K562 (cell line): Measurements from ENCODE around the gene TUT1. TPM values are rescaled to one million over a fixed set of nuclear protein-coding genes. Genes with fewer than 3 reads are reported as not detected.

ENCODE experiments used
- ATAC-seq: fragments of 200-7000 bp; cut with Tn5 transposase; 3 replicates; pipeline ENCODE4 v1.9.1; 2020; ENCODE audit warnings: moderate library complexity
- BruUV-seq: library from RNA; stranded (reverse); fragments of 400-500 nt; replicated peaks from 2 replicates; lab custom pipeline; 2021; lab: Mats Ljungman, UMichigan
- CTCF ChIA-PET: fragments of 300-600 bp; formaldehyde crosslinking; extraction: SDS; loops from one replicate; lab custom pipeline; 2021; ENCODE audit warnings: low intra/inter-chr PET ratio; lab: Yijun Ruan, JAX
- POLR2A ChIA-PET: fragments of 300-600, 350-650 bp; sonication (Branson Sonifier 250); formaldehyde crosslinking; extraction: SDS; loops from one replicate; lab custom pipeline; 2021; ENCODE audit warnings: antibody characterized with exemption, inconsistent platforms; lab: Yijun Ruan, JAX
- DNase-seq, 4 experiments: peaks; one replicate each; pipeline versions ENCODE4 v3.0.0 to v3.0.0-alpha.2; 2011 to 2018; ENCODE audit warnings: low spot score in 3 of 4, mixed read lengths in 3 of 4; ENCODE audit errors: extremely low read depth in 1 of 4
- FAIRE-seq: peaks from 2 replicates; lab custom pipeline; 2011; peaks lifted over from hg19 to GRCh38; lab: Jason Lieb, UNC
- H2AFZ ChIP-seq: 2 replicates; pipeline ENCODE4 v1.6.0; 2011; ENCODE audit warnings: low read depth, low read length, control low read depth, inconsistent platforms
- H3K27ac ChIP-seq: fragments of 200-600 bp; 3 replicates; pipeline ENCODE4 v1.8.0; 2011; ENCODE audit warnings: low read depth, mild to moderate bottlenecking, control low read depth, inconsistent platforms, low read length, moderate library complexity, mixed read lengths; ENCODE audit errors: extremely low read depth
- H3K27me3 ChIP-seq, 2 experiments: fragments of 300-600 bp in 1 of 2; 2 replicates in 1 of 2; 3 replicates in 1 of 2; pipeline versions ENCODE4 v1.6.0 to v1.8.0; 2011; ENCODE audit warnings: inconsistent platforms in 2 of 2, low read length in 2 of 2, mild to moderate bottlenecking in 1 of 2, mixed read lengths in 1 of 2, moderate library complexity in 1 of 2; ENCODE audit not compliant: control insufficient read depth in 2 of 2, insufficient read depth in 2 of 2
- H3K36me3 ChIP-seq: fragments of 300-600 bp; 3 replicates; pipeline ENCODE4 v1.8.0; 2011; ENCODE audit warnings: mild to moderate bottlenecking, low read length, inconsistent platforms; ENCODE audit not compliant: control insufficient read depth, insufficient read depth
- H3K4me1 ChIP-seq, 2 experiments: fragments of 200-600 bp in 1 of 2; replicated peaks in 1 of 2; 2 replicates in 1 of 2; 3 replicates in 1 of 2; pipeline versions ENCODE4 v1.5.1 to v1.8.0; 2011; ENCODE audit warnings: inconsistent platforms in 2 of 2, low read length in 2 of 2, mild to moderate bottlenecking in 1 of 2, mixed read lengths in 1 of 2, moderate library complexity in 1 of 2; ENCODE audit not compliant: control insufficient read depth in 2 of 2, insufficient read depth in 2 of 2
- H3K4me2 ChIP-seq: 2 replicates; pipeline ENCODE4 v1.6.1; 2011; ENCODE audit warnings: low read length, control low read depth, inconsistent platforms, mixed read lengths; ENCODE audit not compliant: insufficient read depth
- H3K4me3 ChIP-seq: fragments of 200-600 bp; sonication (generic), shearing (Covaris generic); 2 replicates; pipeline ENCODE4 v1.5.1; 2016; ENCODE audit warnings: control low read depth, inconsistent platforms
- H3K79me2 ChIP-seq: fragments of 200-600 bp; 3 replicates; pipeline ENCODE4 v1.8.0; 2011; ENCODE audit warnings: low read length, inconsistent platforms; ENCODE audit not compliant: control insufficient read depth, insufficient read depth
- H3K9ac ChIP-seq, 2 experiments: 2 replicates each; pipeline versions ENCODE4 v1.6.0 to v1.6.1; 2011; ENCODE audit warnings: low read depth in 2 of 2, low read length in 2 of 2, control low read depth in 1 of 2, inconsistent platforms in 1 of 2, mild to moderate bottlenecking in 1 of 2, mixed read lengths in 1 of 2; ENCODE audit not compliant: insufficient read depth in 1 of 2
- H3K9me1 ChIP-seq: one replicate; pipeline ENCODE4 v1.6.0; 2011; ENCODE audit warnings: inconsistent platforms, mild to moderate bottlenecking, low read length, moderate library complexity; ENCODE audit not compliant: control insufficient read depth, insufficient read depth
- H3K9me3 ChIP-seq: replicated peaks from 2 replicates; pipeline ENCODE4 v1.5.1; 2011; ENCODE audit warnings: low read depth, low read length, inconsistent platforms; ENCODE audit not compliant: control insufficient read depth, insufficient read depth
- H4K20me1 ChIP-seq: replicated peaks from 2 replicates; pipeline ENCODE4 v1.6.1; 2011; ENCODE audit warnings: low read length, inconsistent platforms, mixed read lengths; ENCODE audit not compliant: control insufficient read depth, insufficient read depth
- ARNT ChIP-seq, 2 experiments: fragments of 450-650 bp; IDR thresholded peaks; 2 replicates each; pipeline ENCODE4 v1.6.1; 2016; ENCODE audit warnings: mild to moderate bottlenecking in 1 of 2
- ATF1 ChIP-seq, 2 experiments: fragments of 450-650 bp in 1 of 2; IDR thresholded peaks; 2 replicates each; pipeline ENCODE4 v1.6.1; 2016; ENCODE audit warnings: missing compliant biosample characterization in 1 of 2, missing genetic modification characterization in 1 of 2
- BCOR ChIP-seq: fragments of 450-650 bp; IDR thresholded peaks from 2 replicates; pipeline ENCODE4 v1.6.1; 2016
- BRD9 ChIP-seq: fragments of 450-650 bp; IDR thresholded peaks from 2 replicates; pipeline ENCODE4 v1.6.1; 2018; ENCODE audit warnings: low read depth; ENCODE audit not compliant: partially characterized antibody
- CBX1 ChIP-seq: sonication (generic); IDR thresholded peaks from 2 replicates; pipeline ENCODE4 v1.6.1; 2016; ENCODE audit warnings: antibody characterized with exemption, low read depth, mild to moderate bottlenecking
- CEBPB ChIP-seq: fragments of 450-650 bp; IDR thresholded peaks from 2 replicates; pipeline ENCODE4 v1.6.1; 2016; ENCODE audit warnings: missing genetic modification characterization, missing compliant biosample characterization
- CREM ChIP-seq: IDR thresholded peaks from 2 replicates; pipeline ENCODE4 v1.6.1; 2014; ENCODE audit warnings: antibody characterized with exemption, low read depth
- HDAC2 ChIP-seq: fragments of 450-650 bp; IDR thresholded peaks from 2 replicates; pipeline ENCODE4 v1.6.1; 2016; ENCODE audit warnings: mild to moderate bottlenecking
- KDM1A ChIP-seq, 2 experiments: fragments of 450-650 bp; IDR thresholded peaks; 2 replicates each; pipeline ENCODE4 v1.6.1; 2016; ENCODE audit warnings: mild to moderate bottlenecking in 2 of 2
- PHB ChIP-seq: fragments of 250-450 bp; sonication (Bioruptor Pico); IDR thresholded peaks from 2 replicates; pipeline ENCODE4 v1.5.0; 2021
- RBM25 ChIP-seq: fragments of 200-400 bp; formaldehyde crosslinking; IDR thresholded peaks from 2 replicates; pipeline ENCODE4 v1.6.1; 2018; ENCODE audit warnings: low read length, low read depth, moderate library complexity; ENCODE audit not compliant: severe bottlenecking
- RCOR1 ChIP-seq, 2 experiments: IDR thresholded peaks; 2 replicates each; pipeline ENCODE4 v1.6.1; 2012; ENCODE audit warnings: low read depth in 2 of 2, low read length in 2 of 2, borderline replicate concordance in 1 of 2, improper control_type of control experiment in 1 of 2
- RNF2 ChIP-seq: sonication (generic); IDR thresholded peaks from 2 replicates; pipeline ENCODE4 v1.6.1; 2016
- SMARCA5 ChIP-seq: fragments of 450-650 bp; IDR thresholded peaks from 2 replicates; pipeline ENCODE4 v1.6.1; 2016
- TEAD4 ChIP-seq, 2 experiments: sonication (generic) in 1 of 2; formaldehyde crosslinking in 1 of 2; IDR thresholded peaks; 2 replicates each; pipeline versions ENCODE4 v1.6.1 to v1.8.0; 2012 to 2022; ENCODE audit warnings: borderline replicate concordance in 1 of 2, inconsistent platforms in 1 of 2, low read length in 1 of 2, mild to moderate bottlenecking in 1 of 2, missing genetic modification reagents in 1 of 2
- TFE3 ChIP-seq: fragments of 450-650 bp; formaldehyde crosslinking; IDR thresholded peaks from 2 replicates; pipeline ENCODE4 v1.4.0; 2020; ENCODE audit warnings: mild to moderate bottlenecking, mixed read lengths
- ZC3H4 ChIP-seq: sonication (generic); formaldehyde crosslinking; IDR thresholded peaks from 2 replicates; pipeline ENCODE4 v1.9.0; 2021; ENCODE audit warnings: missing genetic modification reagents, borderline replicate concordance
- ZFP36 ChIP-seq: fragments of 150-350 bp; IDR thresholded peaks from 2 replicates; pipeline ENCODE4 v1.6.1; 2018; ENCODE audit warnings: low read length, low read depth; ENCODE audit not compliant: partially characterized antibody
- ZNF311 ChIP-seq: fragments of 250-450 bp; sonication (Bioruptor Pico); IDR thresholded peaks from 2 replicates; pipeline ENCODE4 v1.4.0; 2020; ENCODE audit warnings: mild to moderate bottlenecking, moderate library complexity
- WGBS: fragments of 100-300 bp; shearing (Covaris generic); methylation state at CpG from one replicate; pipeline ENCODE4 v1.1.6; 2016; ENCODE audit warnings: low coverage, mixed read lengths; ENCODE audit not compliant: insufficient coverage; ENCODE audit errors: missing lambda C conversion rate; 5-methylcytosine and 5-hydroxymethylcytosine counted together
- in situ Hi-C: fragments of 300-500 bp; cut with MboI; formaldehyde crosslinking; loops from 4 replicates; pipeline ENCODE4 v1.15.0; 2018; ENCODE audit warnings: inconsistent platforms, mixed read lengths
- intact Hi-C: fragments of 100-400 bp; cut with micrococcal nuclease; formaldehyde crosslinking; loops from 2 replicates; pipeline ENCODE4 v1.14.2; 2022
- polyA plus RNA-seq, 8 experiments: library from polyadenylated mRNA; depleted of rRNA in 4 of 8; stranded (reverse) in 5 of 8; unstranded in 3 of 8; fragments of >200 nt; fragmentation: Nextera tagmentation in 2 of 8; fragmentation: Illumina TruSeq in 1 of 8; extraction: Ambion mirVana in 2 of 8; extraction: Trizol in 1 of 8; gene quantifications; 2 replicates each; pipeline versions ENCODE4 v1.2.1 to v1.2.3, GENCODE V29; 2011 to 2014; ENCODE audit warnings: inconsistent platforms in 1 of 8, missing spikeins in 1 of 8
- total RNA-seq, 7 experiments: library from RNA; depleted of rRNA in 6 of 7; stranded (reverse); fragments of >200 nt in 6 of 7; fragmentation: Illumina TruSeq in 2 of 7; extraction: Trizol in 2 of 7; gene quantifications; 2 replicates each; pipeline versions ENCODE4 v1.2.1 to v1.2.3, GENCODE V29; 2011 to 2021; ENCODE audit warnings: low replicate concordance in 1 of 7

The TUT1 gene
- total and polyA plus RNA-seq, 9 of the 15 experiments (the other 6 are each of a cell fraction or from before 2014, with no cell fraction given): 0.66 to 44.3 (median 15.7) TPM

GRCh38 chr11:62610403-62610802 is 19.1 kb upstream of the TUT1 start:
- H3K4me3 ChIP-seq: no peak overlapping the region
- ATAC-seq (no peak), FAIRE-seq (no peak), DNase-seq (no peak)
- no peaks in the 10 kb centered on the region for H3K9me3 ChIP-seq
- H3K36me3 ChIP-seq: peaks cover 60% of the 10 kb centered on the region
- 0 out of 2 replicates have a peak, but pooled peaks cover 5% of the 10 kb centered on the region for H4K20me1 ChIP-seq
- peaks cover 29 to 60% of the 10 kb centered on the region in 2 experiments for H3K4me1 ChIP-seq
- no peak overlapping the region for H3K4me2 ChIP-seq
- in situ Hi-C loops: no loop called here
- POLR2A ChIA-PET: interaction anchor here (1.3 to 1.9 kb wide), 4 partner anchors 9 to 37 kb away, joined by 3 to 6 read pairs (median 6); partner anchors contain the start of genes EEF1G, MTA2 and TUT1
- TF ChIP-seq CREM (no peak), PHB (CRISPR knock-in tag) (no peak), ZC3H4 (CRISPR knock-in tag) (no peak), BRD9 (peak; percentile 33), HDAC2 (peak; percentile 79; the same call in 1 of the 2 replicates), TFE3 (CRISPR knock-in tag) (no peak), SMARCA5 (peak; percentile 70), RCOR1 (IDR thresholded peaks at IDR 0.05; ENCODE audit: borderline replicate concordance in 1 of 2, low read depth in 2 of 2, low read length in 2 of 2) (peak in 1 of 2 experiments; percentile 64; a peak in 2 of 4 replicates), RNF2 (no peak), CBX1 (peak; percentile 56; the same call in 1 of the 2 replicates), ATF1 (CRISPR knock-in tag; IDR thresholded peaks at IDR 0.05) (no peak), ATF1 (tag; IDR thresholded peaks at IDR 0.05) (no peak), TEAD4 (IDR thresholded peaks at IDR 0.05; ENCODE audit: low read length) (no peak), TEAD4 (CRISPR knock-in tag; IDR thresholded peaks at IDR 0.05; ENCODE audit: borderline replicate concordance) (no peak), CEBPB (tag) (peak; percentile 31; the same call in 1 of the 2 replicates), KDM1A (IDR thresholded peaks at IDR 0.05) (peak; percentile 74 to 86), ZNF311 (CRISPR knock-in tag) (no peak), ARNT (IDR thresholded peaks at IDR 0.05) (no peak), RBM25 (peak; percentile 93), BCOR (peak; percentile 96), ZFP36 (peak; percentile 85)
- peaks cover 25% of the 10 kb centered on the region for H3K79me2 ChIP-seq
- no peak overlapping the region for H2AFZ ChIP-seq
- intact Hi-C loops: loop anchor here (5.0 kb wide), 1 partner anchor 82 kb away; no protein-coding TSS in a partner anchor
- 80% methylated on average over 6 of the region's 6 CpGs for WGBS
- peaks cover 2% of the 10 kb centered on the region for H3K9me1 ChIP-seq
- no TSS peak for BruUV-seq
- no peaks in the 10 kb centered on the region for H3K27me3 ChIP-seq
- CTCF ChIA-PET: no interaction called here
- H3K27ac ChIP-seq: no peak overlapping the region
- peak overlapping the region; percentile 93; a peak in 3 of 4 replicates for H3K9ac ChIP-seq
